ENCODE measurements around the gene DLD. TPM values are rescaled to one million over a fixed set of nuclear protein-coding genes. Genes with fewer than 3 reads are reported as not detected.
A peak's percentile ranks its signal among the peaks of the same experiment; 100 is the strongest.

The DLD gene
- total RNA-seq, 1 experiment from 2014 or later: 72.1 TPM

GRCh38 chr7:107961405-107961804 lies 70.4 kb downstream of the DLD start (continued):
- TF ChIP-seq GRHL2 (CRISPR knock-in tag; IDR thresholded peaks at IDR 0.05; ENCODE audit: insufficient replicate concordance, severe bottlenecking) (no peak), KAT7 (CRISPR knock-in tag; IDR thresholded peaks at IDR 0.05; ENCODE audit: borderline replicate concordance) (no peak)

GRCh38 chr7:107962817-107963216 lies 71.8 kb downstream of the DLD start:
- ATAC-seq (no peak), DNase-seq (ENCODE audit: low spot score) (no peak)
- Mint-ChIP-seq H3K36me3 (peaks cover 64% of the 10 kb centered on the region), H3K27ac (no peak overlapping the region), H3K4me3 (no peak overlapping the region), H3K27me3 (ENCODE audit: low read depth) (no peaks in the 10 kb centered on the region), H3K9me3 (no peaks in the 10 kb centered on the region), H3K4me1 (peaks cover 20% of the 10 kb centered on the region)
- ChIA-PET CTCF (no interaction called here), POLR2A (no interaction called here)
- TF ChIP-seq ZNF425 (CRISPR knock-in tag; conservative IDR thresholded peaks at IDR 0.05) (no peak), ZBTB21 (CRISPR knock-in tag; IDR thresholded peaks at IDR 0.05; ENCODE audit: borderline replicate concordance) (no peak), ZNF219 (CRISPR knock-in tag; IDR thresholded peaks at IDR 0.05; ENCODE audit: borderline replicate concordance) (no peak), PRDM15 (CRISPR knock-in tag; IDR thresholded peaks at IDR 0.05) (peak; percentile 70; the same call in 1 of the 2 replicates), FOXP4 (CRISPR knock-in tag; IDR thresholded peaks at IDR 0.05) (no peak), ZMAT4 (CRISPR knock-in tag; IDR thresholded peaks at IDR 0.05) (no peak)

- Mint-ChIP-seq H3K4me3 (no peak overlapping the region), H3K9me3 (no peaks in the 10 kb centered on the region), H3K27me3 (ENCODE audit: low read depth) (no peaks in the 10 kb centered on the region), H3K36me3 (peaks cover 47% of the 10 kb centered on the region), H3K27ac (no peak overlapping the region), H3K4me1 (peaks cover 10% of the 10 kb centered on the region)
- ChIA-PET POLR2A (no interaction called here), CTCF (no interaction called here)
- no peak for TF ChIP-seq EMX1 (CRISPR knock-in tag; IDR thresholded peaks at IDR 0.05)
- TF ChIP-seq E2F1 (CRISPR knock-in tag; IDR thresholded peaks at IDR 0.05): no peak
- TF ChIP-seq ZSCAN18 (CRISPR knock-in tag; IDR thresholded peaks at IDR 0.05): no peak
- TF ChIP-seq ZBTB21 (CRISPR knock-in tag; IDR thresholded peaks at IDR 0.05; ENCODE audit: borderline replicate concordance): no peak
- no peak for TF ChIP-seq ZNF512 (CRISPR knock-in tag; IDR thresholded peaks at IDR 0.05; ENCODE audit: borderline replicate concordance)
- TF ChIP-seq USF1 (CRISPR knock-in tag; IDR thresholded peaks at IDR 0.05): no peak
- no peak for TF ChIP-seq E2F5 (CRISPR knock-in tag; IDR thresholded peaks at IDR 0.05)
- TF ChIP-seq IRF2 (CRISPR knock-in tag; IDR thresholded peaks at IDR 0.05; ENCODE audit: borderline replicate concordance, low read depth): no peak
- no peak for DNase-seq (ENCODE audit: low spot score)
- ATAC-seq: no peak
Observed at GRCh38 chr7:107964510-107964909, 73.5 kb downstream of the DLD start.
